ENCODE results near the gene CRYBA4. TPM values are rescaled to one million over a fixed set of nuclear protein-coding genes. Genes with fewer than 3 reads are reported as not detected.

The CRYBA4 gene
- polyA plus RNA-seq, 1 of the 3 experiments (the other 2 are of a cell fraction), result not detected

DNA sequence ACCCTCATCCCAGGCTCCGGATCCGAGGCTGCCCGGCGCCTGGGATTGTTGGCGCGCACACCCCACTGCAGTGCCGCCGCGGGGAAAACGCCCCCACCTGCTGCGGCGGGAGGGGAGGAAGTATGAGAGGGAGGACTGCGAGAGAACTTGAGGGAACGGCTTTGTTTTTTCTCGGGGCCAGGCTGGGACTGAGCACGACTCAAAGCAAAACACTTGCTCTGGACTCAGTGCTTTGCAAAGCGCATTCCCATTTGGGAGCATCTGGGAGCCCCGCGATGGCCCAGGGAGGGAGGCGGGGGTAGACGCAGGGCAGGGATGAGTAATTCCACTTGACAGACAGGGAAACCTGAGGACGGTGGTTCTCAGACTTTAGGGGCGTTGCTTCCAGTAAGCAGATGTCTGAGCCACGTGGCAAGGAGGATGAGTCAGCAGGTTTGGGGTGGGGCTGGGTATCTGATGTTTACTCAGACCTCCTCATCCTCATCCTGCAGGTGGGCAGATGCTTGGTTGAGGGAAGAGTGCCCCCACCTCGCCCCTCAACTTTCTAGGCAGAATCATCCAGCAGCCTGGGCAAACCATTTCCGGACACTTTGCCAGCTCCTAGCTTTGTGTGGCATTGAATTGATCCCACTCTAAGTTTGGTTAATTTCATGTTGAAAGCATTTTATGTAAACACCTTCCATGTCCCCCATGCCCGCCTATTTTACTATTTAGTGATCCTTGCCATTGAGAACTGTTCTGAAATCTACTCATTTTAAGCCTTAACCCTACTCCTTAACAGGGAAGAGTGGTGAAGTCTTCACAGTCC is 37.1 kb downstream of the CRYBA4 start:
- peak overlapping the region; percentile 11; the same call in 1 of the 2 replicates for H3K9ac ChIP-seq
- no peaks in the 10 kb centered on the region for H3K79me2 ChIP-seq (ENCODE audit: insufficient read depth)
- POLR2A ChIA-PET, result interaction anchor here (0.7 kb wide), 1 partner anchor 14 kb away, joined by 4 read pairs; no protein-coding TSS in a partner anchor
- peak overlapping the region; percentile 55 to 67 for H3K27ac ChIP-seq (ENCODE audit: low read depth in 2 of 2, low read length in 1 of 2)
- peaks cover 6% of the 10 kb centered on the region for H3F3A ChIP-seq (replicated peaks; ENCODE audit: insufficient read depth)
- H3K4me3 ChIP-seq (ENCODE audit: low read depth in 2 of 2, low read length in 1 of 2), result peak overlapping the region; percentile 54 to 56
- 0 out of 2 replicates have a peak, but pooled peaks cover 2% of the 10 kb centered on the region for H3K27me3 ChIP-seq (ENCODE audit: insufficient read depth)
- no peaks in the 10 kb centered on the region for H3K36me3 ChIP-seq (replicated peaks in 1 of 2; ENCODE audit: control insufficient read depth in 1 of 2, insufficient read depth in 2 of 2, low read length in 1 of 2)
- peak overlapping the region; percentile 91 for H3K4me2 ChIP-seq
- WGBS (ENCODE audit: low lambda C conversion rate), result 4% methylated on average over 25 of the region's 27 CpGs
- no peaks in the 10 kb centered on the region for H4K20me1 ChIP-seq (ENCODE audit: insufficient read depth)
- CTCF ChIA-PET, result interaction anchor here (2.2 kb wide), 1 partner anchor 10 kb away, joined by 6 read pairs; no protein-coding TSS in a partner anchor
- H3K9me3 ChIP-seq, result no peaks in the 10 kb centered on the region
- H3K4me1 ChIP-seq (ENCODE audit: control insufficient read depth in 1 of 2, insufficient read depth in 2 of 2, low read depth in 1 of 2, low read length in 1 of 2), result peaks cover 6 to 7% of the 10 kb centered on the region in 2 experiments; a peak in 2 of 4 replicates
- H3K9me2 ChIP-seq, result no peaks in the 10 kb centered on the region
- peak overlapping the region; percentile 69 for H2AFZ ChIP-seq (ENCODE audit: low read depth)
- peak; percentile 76 for DNase-seq
- TF ChIP-seq, protein P1, sequence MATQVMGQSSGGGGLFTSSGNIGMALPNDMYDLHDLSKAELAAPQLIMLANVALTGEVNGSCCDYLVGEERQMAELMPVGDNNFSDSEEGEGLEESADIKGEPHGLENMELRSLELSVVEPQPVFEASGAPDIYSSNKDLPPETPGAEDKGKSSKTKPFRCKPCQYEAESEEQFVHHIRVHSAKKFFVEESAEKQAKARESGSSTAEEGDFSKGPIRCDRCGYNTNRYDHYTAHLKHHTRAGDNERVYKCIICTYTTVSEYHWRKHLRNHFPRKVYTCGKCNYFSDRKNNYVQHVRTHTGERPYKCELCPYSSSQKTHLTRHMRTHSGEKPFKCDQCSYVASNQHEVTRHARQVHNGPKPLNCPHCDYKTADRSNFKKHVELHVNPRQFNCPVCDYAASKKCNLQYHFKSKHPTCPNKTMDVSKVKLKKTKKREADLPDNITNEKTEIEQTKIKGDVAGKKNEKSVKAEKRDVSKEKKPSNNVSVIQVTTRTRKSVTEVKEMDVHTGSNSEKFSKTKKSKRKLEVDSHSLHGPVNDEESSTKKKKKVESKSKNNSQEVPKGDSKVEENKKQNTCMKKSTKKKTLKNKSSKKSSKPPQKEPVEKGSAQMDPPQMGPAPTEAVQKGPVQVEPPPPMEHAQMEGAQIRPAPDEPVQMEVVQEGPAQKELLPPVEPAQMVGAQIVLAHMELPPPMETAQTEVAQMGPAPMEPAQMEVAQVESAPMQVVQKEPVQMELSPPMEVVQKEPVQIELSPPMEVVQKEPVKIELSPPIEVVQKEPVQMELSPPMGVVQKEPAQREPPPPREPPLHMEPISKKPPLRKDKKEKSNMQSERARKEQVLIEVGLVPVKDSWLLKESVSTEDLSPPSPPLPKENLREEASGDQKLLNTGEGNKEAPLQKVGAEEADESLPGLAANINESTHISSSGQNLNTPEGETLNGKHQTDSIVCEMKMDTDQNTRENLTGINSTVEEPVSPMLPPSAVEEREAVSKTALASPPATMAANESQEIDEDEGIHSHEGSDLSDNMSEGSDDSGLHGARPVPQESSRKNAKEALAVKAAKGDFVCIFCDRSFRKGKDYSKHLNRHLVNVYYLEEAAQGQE (IDR thresholded peaks at IDR 0.05; ENCODE audit: low read depth, low read length), result no peak
- TF ChIP-seq MXI1 (IDR thresholded peaks at IDR 0.05; ENCODE audit: low read depth, low read length) (peak; percentile 90), FOXJ3 (CRISPR knock-in tag; IDR thresholded peaks at IDR 0.05) (no peak), GATA2 (CRISPR knock-in tag; IDR thresholded peaks at IDR 0.05) (no peak), NRF1 (IDR thresholded peaks at IDR 0.05; ENCODE audit: low read depth, low read length) (no peak), FOSL2 (IDR thresholded peaks at IDR 0.05; ENCODE audit: borderline replicate concordance, low read depth) (peak; percentile 77; the same call in 1 of the 2 replicates), RCOR1 (IDR thresholded peaks at IDR 0.05; ENCODE audit: low read length) (no peak), GABPA (IDR thresholded peaks at IDR 0.05; ENCODE audit: low read depth) (0 out of 2 replicates have a peak, but pooled peaks have one; percentile 20), SMC3 (IDR thresholded peaks at IDR 0.05; ENCODE audit: low read depth, low read length) (no peak), POLR2AphosphoS5 (IDR thresholded peaks at IDR 0.05; ENCODE audit: low read depth, low read length) (peak; percentile 16; the same call in 1 of the 2 replicates), FOXM1 (IDR thresholded peaks at IDR 0.05; ENCODE audit: low read depth) (no peak), MEF2A (IDR thresholded peaks at IDR 0.05; ENCODE audit: borderline replicate concordance, low read depth) (no peak), ELF1 (IDR thresholded peaks at IDR 0.05) (no peak), RFX5 (IDR thresholded peaks at IDR 0.05; ENCODE audit: low read length) (no peak), RXRA (IDR thresholded peaks at IDR 0.05; ENCODE audit: borderline replicate concordance, low read depth) (peak; percentile 56; the same call in 1 of the 2 replicates), TCF12 (IDR thresholded peaks at IDR 0.05) (peak; percentile 79), YY1 (IDR thresholded peaks at IDR 0.05; ENCODE audit: low read depth) (no peak), TAF1 (IDR thresholded peaks at IDR 0.05; ENCODE audit: borderline replicate concordance, low read depth, low read length) (no peak), NFIC (IDR thresholded peaks at IDR 0.05; ENCODE audit: borderline replicate concordance) (no peak), SIN3A (IDR thresholded peaks at IDR 0.05; ENCODE audit: borderline replicate concordance, low read depth, low read length) (peak; percentile 70; the same call in 1 of the 2 replicates), RAD21 (IDR thresholded peaks at IDR 0.05; ENCODE audit: low read length) (no peak)
- TF ChIP-seq, protein P2, sequence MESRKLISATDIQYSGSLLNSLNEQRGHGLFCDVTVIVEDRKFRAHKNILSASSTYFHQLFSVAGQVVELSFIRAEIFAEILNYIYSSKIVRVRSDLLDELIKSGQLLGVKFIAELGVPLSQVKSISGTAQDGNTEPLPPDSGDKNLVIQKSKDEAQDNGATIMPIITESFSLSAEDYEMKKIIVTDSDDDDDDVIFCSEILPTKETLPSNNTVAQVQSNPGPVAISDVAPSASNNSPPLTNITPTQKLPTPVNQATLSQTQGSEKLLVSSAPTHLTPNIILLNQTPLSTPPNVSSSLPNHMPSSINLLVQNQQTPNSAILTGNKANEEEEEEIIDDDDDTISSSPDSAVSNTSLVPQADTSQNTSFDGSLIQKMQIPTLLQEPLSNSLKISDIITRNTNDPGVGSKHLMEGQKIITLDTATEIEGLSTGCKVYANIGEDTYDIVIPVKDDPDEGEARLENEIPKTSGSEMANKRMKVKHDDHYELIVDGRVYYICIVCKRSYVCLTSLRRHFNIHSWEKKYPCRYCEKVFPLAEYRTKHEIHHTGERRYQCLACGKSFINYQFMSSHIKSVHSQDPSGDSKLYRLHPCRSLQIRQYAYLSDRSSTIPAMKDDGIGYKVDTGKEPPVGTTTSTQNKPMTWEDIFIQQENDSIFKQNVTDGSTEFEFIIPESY (IDR thresholded peaks at IDR 0.05; ENCODE audit: borderline replicate concordance, low read depth), result 0 out of 2 replicates have a peak, but pooled peaks have one; percentile 13
- TF ChIP-seq, protein P3, sequence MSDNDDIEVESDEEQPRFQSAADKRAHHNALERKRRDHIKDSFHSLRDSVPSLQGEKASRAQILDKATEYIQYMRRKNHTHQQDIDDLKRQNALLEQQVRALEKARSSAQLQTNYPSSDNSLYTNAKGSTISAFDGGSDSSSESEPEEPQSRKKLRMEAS (IDR thresholded peaks at IDR 0.05; ENCODE audit: low read depth), result peak; percentile 98
- TF ChIP-seq, protein P4, sequence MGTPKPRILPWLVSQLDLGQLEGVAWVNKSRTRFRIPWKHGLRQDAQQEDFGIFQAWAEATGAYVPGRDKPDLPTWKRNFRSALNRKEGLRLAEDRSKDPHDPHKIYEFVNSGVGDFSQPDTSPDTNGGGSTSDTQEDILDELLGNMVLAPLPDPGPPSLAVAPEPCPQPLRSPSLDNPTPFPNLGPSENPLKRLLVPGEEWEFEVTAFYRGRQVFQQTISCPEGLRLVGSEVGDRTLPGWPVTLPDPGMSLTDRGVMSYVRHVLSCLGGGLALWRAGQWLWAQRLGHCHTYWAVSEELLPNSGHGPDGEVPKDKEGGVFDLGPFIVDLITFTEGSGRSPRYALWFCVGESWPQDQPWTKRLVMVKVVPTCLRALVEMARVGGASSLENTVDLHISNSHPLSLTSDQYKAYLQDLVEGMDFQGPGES (IDR thresholded peaks at IDR 0.05; ENCODE audit: low read depth, low read length), result no peak
- TF ChIP-seq, protein P5, sequence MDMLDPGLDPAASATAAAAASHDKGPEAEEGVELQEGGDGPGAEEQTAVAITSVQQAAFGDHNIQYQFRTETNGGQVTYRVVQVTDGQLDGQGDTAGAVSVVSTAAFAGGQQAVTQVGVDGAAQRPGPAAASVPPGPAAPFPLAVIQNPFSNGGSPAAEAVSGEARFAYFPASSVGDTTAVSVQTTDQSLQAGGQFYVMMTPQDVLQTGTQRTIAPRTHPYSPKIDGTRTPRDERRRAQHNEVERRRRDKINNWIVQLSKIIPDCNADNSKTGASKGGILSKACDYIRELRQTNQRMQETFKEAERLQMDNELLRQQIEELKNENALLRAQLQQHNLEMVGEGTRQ (IDR thresholded peaks at IDR 0.05; ENCODE audit: borderline replicate concordance, low read depth, low read length), result no peak
